DOHH2 (cell line): ENCODE results near the gene GOLGA8T.
A peak's percentile ranks its signal among the peaks of the same experiment; 100 is the strongest.
"Not testable (repeated sequence)": the region's sequence is repeated elsewhere in the genome, so short reads cannot be mapped to it uniquely, and the experiment has no call there.

ENCODE experiments used
- H3F3A ChIP-seq: fragments of 200-600 bp; sonication (generic), shearing (Covaris generic); 2 replicates; pipeline ENCODE4 v1.6.0; 2016; ENCODE audit warnings: antibody characterized with exemption, mild to moderate bottlenecking; ENCODE audit not compliant: control insufficient read depth, insufficient read depth
- H3K27ac ChIP-seq: fragments of 200-600 bp; sonication (generic); 2 replicates; pipeline ENCODE4 v1.5.1; 2014; ENCODE audit warnings: low read depth, mild to moderate bottlenecking, low read length, moderate library complexity
- H3K27me3 ChIP-seq: fragments of 200-600 bp; sonication (generic); 2 replicates; pipeline ENCODE4 v1.6.1; 2014; ENCODE audit warnings: mild to moderate bottlenecking, low read length, mixed read lengths; ENCODE audit not compliant: control insufficient read depth
- H3K36me3 ChIP-seq: fragments of 200-600 bp; sonication (generic); 2 replicates; pipeline ENCODE4 v1.6.1; 2014; ENCODE audit warnings: mild to moderate bottlenecking, low read length, moderate library complexity, mixed read lengths; ENCODE audit not compliant: control insufficient read depth
- H3K4me1 ChIP-seq: fragments of 200-600 bp; sonication (generic); 2 replicates; pipeline ENCODE4 v1.6.1; 2014; ENCODE audit warnings: mild to moderate bottlenecking, low read length, mixed read lengths; ENCODE audit not compliant: control insufficient read depth
- H3K4me2 ChIP-seq: fragments of 200-600 bp; sonication (generic); 2 replicates; pipeline ENCODE4 v1.6.0; 2014; ENCODE audit warnings: mild to moderate bottlenecking, low read length, moderate library complexity
- H3K4me3 ChIP-seq: fragments of 200-600 bp; sonication (generic); 2 replicates; pipeline ENCODE4 v1.5.1; 2014; ENCODE audit warnings: mild to moderate bottlenecking, low read length, mixed read lengths
- H3K79me2 ChIP-seq: fragments of 200-600 bp; sonication (generic); 2 replicates; pipeline ENCODE4 v1.6.1; 2014; ENCODE audit warnings: mild to moderate bottlenecking, low read length, mixed read lengths; ENCODE audit not compliant: control insufficient read depth
- H3K9me2 ChIP-seq: fragments of 200-600 bp; sonication (generic); replicated peaks from 2 replicates; pipeline ENCODE4 v1.6.1; 2014; ENCODE audit warnings: mild to moderate bottlenecking, low read length, mixed read lengths; ENCODE audit not compliant: control insufficient read depth
- H3K9me3 ChIP-seq: fragments of 200-600 bp; sonication (generic); 2 replicates; pipeline ENCODE4 v1.6.1; 2014; ENCODE audit warnings: antibody characterized with exemption, low read length, mixed read lengths; ENCODE audit not compliant: control insufficient read depth, insufficient read depth
- H4K20me1 ChIP-seq: fragments of 200-600 bp; sonication (generic); 2 replicates; pipeline ENCODE4 v1.6.0; 2014; ENCODE audit warnings: low read depth, mild to moderate bottlenecking, antibody characterized with exemption, low read length, moderate library complexity; ENCODE audit not compliant: control insufficient read depth, insufficient read depth

The GOLGA8T gene, protein sequence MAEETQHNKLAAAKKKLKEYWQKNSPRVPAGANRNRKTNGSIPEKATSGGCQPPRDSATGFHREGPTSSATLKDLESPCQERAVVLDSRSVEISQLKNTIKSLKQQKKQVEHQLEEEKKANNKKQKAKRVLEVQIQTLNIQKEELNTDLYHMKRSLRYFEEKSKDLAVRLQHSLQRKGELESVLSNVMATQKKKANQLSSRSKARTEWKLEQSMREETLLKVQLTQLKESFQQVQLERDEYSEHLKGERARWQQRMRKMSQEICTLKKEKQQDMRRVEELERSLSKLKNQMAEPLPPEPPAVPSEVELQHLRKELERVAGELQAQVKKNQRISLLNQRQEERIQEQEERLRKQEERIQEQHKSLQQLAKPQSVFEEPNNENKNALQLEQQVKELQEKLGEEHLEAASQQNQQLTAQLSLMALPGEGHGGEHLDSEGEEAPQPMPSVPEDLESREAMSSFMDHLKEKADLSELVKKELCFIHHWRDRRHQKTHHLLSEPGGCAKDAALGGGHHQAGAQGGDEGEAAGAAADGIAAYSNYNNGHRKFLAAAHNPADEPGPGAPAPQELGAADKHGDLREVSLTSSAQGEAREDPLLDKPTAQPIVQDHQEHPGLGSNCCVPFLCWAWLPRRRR

DNA sequence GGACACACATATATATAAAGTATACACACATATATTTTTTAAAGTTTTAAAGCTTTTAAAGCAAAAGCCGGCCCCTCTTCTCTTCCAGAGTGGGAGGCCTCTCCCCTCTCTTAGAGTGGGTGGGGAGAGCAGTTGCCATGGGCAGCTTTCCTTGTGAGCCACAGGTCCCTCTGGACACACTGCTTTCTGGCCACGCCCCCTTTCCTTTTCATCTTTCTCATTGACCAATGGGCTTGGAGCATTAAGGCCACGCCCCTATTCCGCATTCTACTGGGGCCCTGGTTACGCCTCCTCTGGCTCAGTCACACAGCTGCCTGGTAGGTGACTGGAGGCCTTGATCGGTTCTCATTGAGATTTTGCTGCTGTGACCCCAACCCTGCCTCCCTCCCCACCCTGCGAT lies at the start of gene GOLGA8T:
Gene GOLGA8T, plus strand, starts transcription at position 301 of the 400 bp plus-strand sequence. Its CDS starts 98 bp downstream, at position 399.
- H3K36me3 ChIP-seq, H3K4me2 ChIP-seq, H3K4me1 ChIP-seq, H3K4me3 ChIP-seq, H3K79me2 ChIP-seq, H3K9me2 ChIP-seq, H3K9me3 ChIP-seq, H3F3A ChIP-seq, H3K27ac ChIP-seq, H3K27me3 ChIP-seq, H4K20me1 ChIP-seq: not testable (repeated sequence)

GRCh38 chr15:30097827-30098226 lies 37.0 kb upstream of the GOLGA8T start:
- H3K9me2 ChIP-seq, H3F3A ChIP-seq, H3K36me3 ChIP-seq, H4K20me1 ChIP-seq, H3K4me1 ChIP-seq, H3K79me2 ChIP-seq, H3K4me3 ChIP-seq, H3K4me2 ChIP-seq, H3K27me3 ChIP-seq, H3K27ac ChIP-seq, H3K9me3 ChIP-seq: not testable (repeated sequence)

DNA sequence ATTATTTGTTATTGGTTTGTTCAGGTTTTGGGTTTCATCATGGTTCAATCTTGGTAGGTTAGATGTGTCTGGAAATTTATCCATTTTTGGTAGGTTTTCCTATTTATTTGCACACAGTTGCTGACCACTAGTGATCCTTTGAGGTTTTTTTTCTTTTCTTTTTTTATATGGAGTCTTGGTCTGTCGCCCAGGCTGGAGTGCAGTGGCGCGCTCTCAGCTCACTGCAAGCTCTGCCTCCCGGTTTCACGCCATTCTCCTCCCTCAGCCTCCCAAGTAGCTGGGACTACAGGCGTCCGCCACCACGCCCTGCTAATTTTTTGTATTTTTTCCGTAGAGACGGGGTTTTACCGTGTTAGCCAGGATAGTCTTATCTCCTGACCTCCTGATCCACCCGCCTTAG lies 32.0 kb upstream of the GOLGA8T start:
- not testable (repeated sequence) for H3F3A ChIP-seq, H3K9me2 ChIP-seq, H3K4me2 ChIP-seq

GRCh38 chr15:30103941-30104507 lies 30.8 kb upstream of the GOLGA8T start:
- not testable (repeated sequence) for H3K9me3 ChIP-seq, H3F3A ChIP-seq, H4K20me1 ChIP-seq, H3K79me2 ChIP-seq, H3K4me1 ChIP-seq, H3K9me2 ChIP-seq, H3K27ac ChIP-seq, H3K27me3 ChIP-seq, H3K36me3 ChIP-seq
- H3K4me2 ChIP-seq: peak overlapping the region; percentile 43; the same call in 1 of the 2 replicates
- peak overlapping the region; percentile 38 for H3K4me3 ChIP-seq

More for the DNA sequence above, 32.0 kb upstream of the GOLGA8T start:
- not testable (repeated sequence) for H4K20me1 ChIP-seq, H3K9me3 ChIP-seq, H3K79me2 ChIP-seq, H3K27me3 ChIP-seq, H3K4me1 ChIP-seq, H3K36me3 ChIP-seq, H3K27ac ChIP-seq, H3K4me3 ChIP-seq

DNA sequence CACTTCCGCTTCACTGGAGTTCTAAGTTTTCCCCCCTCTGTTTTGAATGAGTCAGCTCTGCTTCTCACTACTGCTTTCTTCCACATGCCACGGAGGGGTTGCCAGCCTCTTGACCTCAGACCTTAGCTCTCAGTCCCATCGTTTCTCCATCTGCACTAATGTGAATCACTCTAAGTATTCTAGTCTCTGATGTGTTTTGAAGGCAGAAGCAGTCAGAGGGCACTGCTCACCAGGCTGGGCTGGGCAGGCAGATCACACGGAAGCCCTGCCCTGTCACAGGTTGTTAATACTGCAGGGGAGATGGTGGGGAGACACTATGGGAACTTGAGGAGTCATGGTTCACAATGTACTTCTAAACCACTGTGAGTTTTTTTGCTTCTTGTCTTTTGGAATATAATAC lies 24.3 kb upstream of the GOLGA8T start:
- H3K27ac ChIP-seq, H4K20me1 ChIP-seq, H3K9me3 ChIP-seq, H3K36me3 ChIP-seq, H3K79me2 ChIP-seq, H3K4me3 ChIP-seq, H3K27me3 ChIP-seq, H3K4me2 ChIP-seq, H3K4me1 ChIP-seq, H3K9me2 ChIP-seq, H3F3A ChIP-seq: not testable (repeated sequence)

DNA sequence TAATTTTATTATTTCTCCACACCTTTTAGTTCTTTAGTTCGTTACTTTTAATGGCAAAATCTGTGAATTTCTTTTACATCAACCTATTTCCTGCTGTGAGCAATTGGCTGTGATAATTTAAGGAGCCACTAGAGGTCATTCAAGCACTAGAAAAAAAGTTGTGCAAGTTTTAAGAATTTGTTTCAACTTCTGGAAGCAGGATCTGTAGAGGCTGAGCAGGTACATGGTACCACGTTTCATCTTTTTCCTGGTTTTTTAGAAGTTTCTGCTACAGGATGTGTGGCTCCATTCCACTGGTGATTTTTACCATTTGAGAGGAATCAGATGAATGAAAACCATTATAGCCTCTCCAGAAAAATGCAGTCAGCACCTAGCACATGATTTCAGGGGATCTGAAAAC lies 4.8 kb upstream of the GOLGA8T start:
- not testable (repeated sequence) for H3K9me2 ChIP-seq, H3K4me3 ChIP-seq, H4K20me1 ChIP-seq, H3K27me3 ChIP-seq, H3K9me3 ChIP-seq, H3K79me2 ChIP-seq, H3K4me2 ChIP-seq, H3F3A ChIP-seq, H3K36me3 ChIP-seq, H3K4me1 ChIP-seq, H3K27ac ChIP-seq

GRCh38 chr15:30143246-30143645 lies 8.4 kb downstream of the GOLGA8T start:
- H3F3A ChIP-seq, H4K20me1 ChIP-seq, H3K4me3 ChIP-seq, H3K4me1 ChIP-seq, H3K9me2 ChIP-seq, H3K36me3 ChIP-seq, H3K4me2 ChIP-seq, H3K27ac ChIP-seq, H3K9me3 ChIP-seq, H3K79me2 ChIP-seq, H3K27me3 ChIP-seq: not testable (repeated sequence)

- H3K4me1 ChIP-seq, H3F3A ChIP-seq, H3K9me3 ChIP-seq, H3K27ac ChIP-seq, H4K20me1 ChIP-seq, H3K36me3 ChIP-seq, H3K4me2 ChIP-seq, H3K4me3 ChIP-seq, H3K9me2 ChIP-seq, H3K79me2 ChIP-seq, H3K27me3 ChIP-seq: not testable (repeated sequence)
These were observed 15.0 kb downstream of the GOLGA8T start for GRCh38 chr15:30149891-30150290.
